Activated CD8-positive, alpha-beta memory T cell treated with anti-CD3 and anti-CD28 coated beads, Interleukin-2, amount 50 U/mL, for 4 hours (primary cell): Measurements from ENCODE around the gene RHCG.
"Not testable (repeated sequence)": the region's sequence is repeated elsewhere in the genome, so short reads cannot be mapped to it uniquely, and the experiment has no call there.

Experiments
- DNase-seq: peaks from one replicate; pipeline ENCODE4 v3.0.0-alpha.2; 2020

RHCG gene

GRCh38 chr15:89475661-89476060, 20.7 kb downstream of the RHCG start:
- no peak for DNase-seq

GRCh38 chr15:89472785-89473256, 23.6 kb downstream of the RHCG start:
- no peak for DNase-seq

- no peak for DNase-seq
These were observed 26.8 kb downstream of the RHCG start for GRCh38 chr15:89469426-89470096.

GRCh38 chr15:89468813-89469212, 27.6 kb downstream of the RHCG start:
- not testable (repeated sequence) for DNase-seq

GRCh38 chr15:89463113-89463512, 33.3 kb downstream of the RHCG start:
- no peak for DNase-seq

GRCh38 chr15:89462198-89462912, 34.0 kb downstream of the RHCG start:
- DNase-seq = no peak

- DNase-seq = no peak
These were observed 35.0 kb downstream of the RHCG start for GRCh38 chr15:89461386-89461785.

- DNase-seq = no peak
These were observed 36.3 kb downstream of the RHCG start for GRCh38 chr15:89460048-89460447.

GRCh38 chr15:89459271-89460038, 36.9 kb downstream of the RHCG start:
- DNase-seq = no peak

GRCh38 chr15:89458440-89458839, 37.9 kb downstream of the RHCG start:
- no peak for DNase-seq

- no peak for DNase-seq
These were observed 39.3 kb downstream of the RHCG start for GRCh38 chr15:89457086-89457485.

- no peak for DNase-seq
These were observed 40.8 kb downstream of the RHCG start for GRCh38 chr15:89455535-89455934.

- DNase-seq = no peak
These were observed 44.0 kb downstream of the RHCG start for GRCh38 chr15:89452330-89452836.

- DNase-seq = no peak
These were observed 44.5 kb downstream of the RHCG start for GRCh38 chr15:89451846-89452245.

GRCh38 chr15:89450076-89451006, 46.0 kb downstream of the RHCG start:
- no peak for DNase-seq

GRCh38 chr15:89448825-89449224, 47.6 kb downstream of the RHCG start:
- DNase-seq = no peak

- DNase-seq = no peak
These were observed 48.7 kb downstream of the RHCG start for GRCh38 chr15:89447676-89448075.

GRCh38 chr15:89446255-89446891, 50.0 kb downstream of the RHCG start:
- no peak for DNase-seq

- DNase-seq = no peak
These were observed 50.9 kb downstream of the RHCG start for GRCh38 chr15:89445518-89445917.

- DNase-seq = no peak
These were observed 51.9 kb downstream of the RHCG start for GRCh38 chr15:89444241-89445225.

GRCh38 chr15:89443581-89443980, 52.8 kb downstream of the RHCG start:
- no peak for DNase-seq
